Central memory CD8-positive, alpha-beta T cell (primary cell): ENCODE data around the gene A2M.

Experiments used
- ATAC-seq: fragments of 150-1000 bp; cut with Tn5 transposase; replicated peaks from 2 replicates; pipeline ENCODE4 v1.10.0; 2022; ENCODE audit warnings: mild to moderate bottlenecking, moderate FRiP score, moderate number of reproducible peaks; ENCODE audit not compliant: poor library complexity, severe bottlenecking; ENCODE audit errors: extremely low read depth
- DNase-seq, 2 donors: peaks; one replicate each; pipeline ENCODE4 v3.0.0; 2021; ENCODE audit warnings: low spot score in 2 of 2
- H3K27ac Mint-ChIP-seq: one replicate; pipeline ENCODE4 v1.8.0; 2022; ENCODE audit warnings: low read depth, mild to moderate bottlenecking, moderate library complexity, mixed read lengths
- H3K27me3 Mint-ChIP-seq: one replicate; pipeline ENCODE4 v1.8.0; 2022; ENCODE audit warnings: mixed read lengths
- H3K36me3 Mint-ChIP-seq: one replicate; pipeline ENCODE4 v1.8.0; 2022; ENCODE audit warnings: mild to moderate bottlenecking, moderate library complexity, mixed read lengths; ENCODE audit not compliant: insufficient read depth
- H3K4me1 Mint-ChIP-seq: one replicate; pipeline ENCODE4 v1.8.0; 2022; ENCODE audit warnings: mixed read lengths
- H3K4me3 Mint-ChIP-seq: one replicate; pipeline ENCODE4 v1.8.0; 2022; ENCODE audit warnings: mild to moderate bottlenecking, moderate library complexity, mixed read lengths
- H3K9me3 Mint-ChIP-seq: one replicate; pipeline ENCODE4 v1.8.0; 2022; ENCODE audit warnings: mixed read lengths

Gene A2M

GRCh38 chr12:9086087-9086486 is 29.6 kb downstream of the A2M start:
- DNase-seq = no peak
- H3K4me3 Mint-ChIP-seq = no peak overlapping the region
- H3K9me3 Mint-ChIP-seq = peaks cover 12% of the 10 kb centered on the region
- H3K27me3 Mint-ChIP-seq = no peaks in the 10 kb centered on the region
- H3K36me3 Mint-ChIP-seq = peaks cover 11% of the 10 kb centered on the region
- peak overlapping the region; percentile 84 for H3K27ac Mint-ChIP-seq
- no peak for ATAC-seq
- peaks cover 38% of the 10 kb centered on the region for H3K4me1 Mint-ChIP-seq

GRCh38 chr12:9084417-9084816 is 31.3 kb downstream of the A2M start:
- ATAC-seq (no peak), DNase-seq (no peak)
- peaks cover 7% of the 10 kb centered on the region for H3K36me3 Mint-ChIP-seq
- peaks cover 30% of the 10 kb centered on the region for H3K4me1 Mint-ChIP-seq
- H3K27ac Mint-ChIP-seq = peak overlapping the region; percentile 77
- peaks cover 12% of the 10 kb centered on the region for H3K9me3 Mint-ChIP-seq
- H3K27me3 Mint-ChIP-seq = no peaks in the 10 kb centered on the region
- no peak overlapping the region for H3K4me3 Mint-ChIP-seq

- no peak for ATAC-seq
- DNase-seq = no peak
- Mint-ChIP-seq H3K27me3 (no peaks in the 10 kb centered on the region), H3K36me3 (peaks cover 6% of the 10 kb centered on the region), H3K4me1 (peaks cover 30% of the 10 kb centered on the region), H3K9me3 (peaks cover 12% of the 10 kb centered on the region), H3K4me3 (no peak overlapping the region), H3K27ac (peak overlapping the region; percentile 77)
Observed at GRCh38 chr12:9083793-9084192, 31.9 kb downstream of the A2M start.

- H3K36me3 Mint-ChIP-seq = peaks cover 10% of the 10 kb centered on the region
Observed at GRCh38 chr12:9081667-9082427, 33.9 kb downstream of the A2M start.

GRCh38 chr12:9079883-9080675 is 35.6 kb downstream of the A2M start:
- peaks cover 10% of the 10 kb centered on the region for H3K36me3 Mint-ChIP-seq
- no peak overlapping the region for H3K27ac Mint-ChIP-seq
- no peak overlapping the region for H3K4me3 Mint-ChIP-seq
- H3K9me3 Mint-ChIP-seq = peaks cover 12% of the 10 kb centered on the region
- H3K27me3 Mint-ChIP-seq = no peaks in the 10 kb centered on the region
- ATAC-seq = no peak
- DNase-seq = no peak
- peaks cover 34% of the 10 kb centered on the region for H3K4me1 Mint-ChIP-seq

More at GRCh38 chr12:9081667-9082427, 33.9 kb downstream of the A2M start:
- H3K27me3 Mint-ChIP-seq = no peaks in the 10 kb centered on the region
- H3K9me3 Mint-ChIP-seq = peaks cover 12% of the 10 kb centered on the region
- ATAC-seq (no peak), DNase-seq (no peak)
- H3K4me3 Mint-ChIP-seq = no peak overlapping the region
- H3K27ac Mint-ChIP-seq = peak overlapping the region; percentile 61
- peaks cover 40% of the 10 kb centered on the region for H3K4me1 Mint-ChIP-seq

- peaks cover 12% of the 10 kb centered on the region for H3K9me3 Mint-ChIP-seq
- H3K36me3 Mint-ChIP-seq = peaks cover 13% of the 10 kb centered on the region
- H3K27me3 Mint-ChIP-seq = no peaks in the 10 kb centered on the region
- no peak overlapping the region for H3K4me3 Mint-ChIP-seq
- ATAC-seq (no peak), DNase-seq (no peak)
- no peak overlapping the region for H3K27ac Mint-ChIP-seq
- peaks cover 40% of the 10 kb centered on the region for H3K4me1 Mint-ChIP-seq
Observed at GRCh38 chr12:9079082-9079481, 36.6 kb downstream of the A2M start.

- Mint-ChIP-seq H3K4me3 (no peak overlapping the region), H3K27ac (no peak overlapping the region), H3K4me1 (peaks cover 35% of the 10 kb centered on the region), H3K36me3 (peaks cover 14% of the 10 kb centered on the region), H3K27me3 (no peaks in the 10 kb centered on the region), H3K9me3 (peaks cover 5% of the 10 kb centered on the region)
- DNase-seq (no peak), ATAC-seq (no peak)
Observed at GRCh38 chr12:9077152-9078031, 38.3 kb downstream of the A2M start.

GRCh38 chr12:9076733-9077132 is 39.0 kb downstream of the A2M start:
- no peak overlapping the region for H3K27ac Mint-ChIP-seq
- no peak overlapping the region for H3K4me3 Mint-ChIP-seq
- H3K36me3 Mint-ChIP-seq = peaks cover 14% of the 10 kb centered on the region
- peaks cover 38% of the 10 kb centered on the region for H3K4me1 Mint-ChIP-seq
- ATAC-seq (no peak), DNase-seq (no peak)
- no peaks in the 10 kb centered on the region for H3K27me3 Mint-ChIP-seq
- peaks cover 5% of the 10 kb centered on the region for H3K9me3 Mint-ChIP-seq

- Mint-ChIP-seq H3K9me3 (no peaks in the 10 kb centered on the region), H3K36me3 (peaks cover 20% of the 10 kb centered on the region), H3K4me1 (peaks cover 33% of the 10 kb centered on the region), H3K4me3 (no peak overlapping the region), H3K27ac (no peak overlapping the region), H3K27me3 (no peaks in the 10 kb centered on the region)
- DNase-seq (no peak), ATAC-seq (no peak)
Observed at GRCh38 chr12:9075138-9075535, 40.6 kb downstream of the A2M start.

GRCh38 chr12:9074484-9075137 is 41.1 kb downstream of the A2M start:
- H3K9me3 Mint-ChIP-seq = no peaks in the 10 kb centered on the region
- peaks cover 31% of the 10 kb centered on the region for H3K4me1 Mint-ChIP-seq
- no peak overlapping the region for H3K4me3 Mint-ChIP-seq
- peaks cover 20% of the 10 kb centered on the region for H3K36me3 Mint-ChIP-seq
- ATAC-seq (no peak), DNase-seq (no peak)
- H3K27me3 Mint-ChIP-seq = no peaks in the 10 kb centered on the region
- H3K27ac Mint-ChIP-seq = no peak overlapping the region

GRCh38 chr12:9073076-9073475 is 42.6 kb downstream of the A2M start:
- ATAC-seq (no peak), DNase-seq (no peak)
- H3K36me3 Mint-ChIP-seq = peaks cover 19% of the 10 kb centered on the region
- H3K27me3 Mint-ChIP-seq = no peaks in the 10 kb centered on the region
- no peak overlapping the region for H3K4me3 Mint-ChIP-seq
- peaks cover 20% of the 10 kb centered on the region for H3K4me1 Mint-ChIP-seq
- no peaks in the 10 kb centered on the region for H3K9me3 Mint-ChIP-seq
- H3K27ac Mint-ChIP-seq = no peak overlapping the region

- H3K4me1 Mint-ChIP-seq = peaks cover 16% of the 10 kb centered on the region
Observed at GRCh38 chr12:9072481-9073038, 43.2 kb downstream of the A2M start.

More at GRCh38 chr12:9072481-9073038, 43.2 kb downstream of the A2M start:
- no peak for ATAC-seq
- Mint-ChIP-seq H3K27ac (no peak overlapping the region), H3K27me3 (no peaks in the 10 kb centered on the region), H3K4me3 (no peak overlapping the region), H3K36me3 (peaks cover 22% of the 10 kb centered on the region), H3K9me3 (no peaks in the 10 kb centered on the region)
- DNase-seq = no peak
